OCI-M1 (cell line): ENCODE results near the gene STAG3.
"Not testable (repeated sequence)": the region's sequence is repeated elsewhere in the genome, so short reads cannot be mapped to it uniquely, and the experiment has no call there.

ENCODE experiments used
- DNase-seq: peaks from one replicate; lab custom pipeline; 2025; lab: John Stamatoyannopoulos, UW

Gene STAG3

GRCh38 chr7:100247152-100247757 is 69.5 kb downstream of the STAG3 start:
- DNase-seq: no peak

GRCh38 chr7:100248483-100248882 is 70.8 kb downstream of the STAG3 start:
- DNase-seq: no peak

- no peak for DNase-seq
Observed at GRCh38 chr7:100257017-100257416, 79.3 kb downstream of the STAG3 start.

GRCh38 chr7:100259984-100260383 is 82.3 kb downstream of the STAG3 start:
- DNase-seq: not testable (repeated sequence)

GRCh38 chr7:100262896-100263295 is 85.2 kb downstream of the STAG3 start:
- DNase-seq: not testable (repeated sequence)
